ENCODE data around the gene LRIG2. TPM values are rescaled to one million over a fixed set of nuclear protein-coding genes. Genes with fewer than 3 reads are reported as not detected.
A peak's percentile ranks its signal among the peaks of the same experiment; 100 is the strongest.

Gene LRIG2
- total RNA-seq, 1 donor from 2014 or later, result 6.3 TPM

GRCh38 chr1:113137563-113137962 lies 64.6 kb downstream of the LRIG2 start:
- no peaks in the 10 kb centered on the region for H3K27me3 ChIP-seq (ENCODE audit: low read depth)
- H3K36me3 ChIP-seq, result no peaks in the 10 kb centered on the region
- no peaks in the 10 kb centered on the region for H3K9me3 ChIP-seq (replicated peaks)
- DNase-seq, result no peak
- intact Hi-C loops (cut with micrococcal nuclease), result no loop called here
- no peak overlapping the region for H3K4me3 ChIP-seq
- H3K4me1 ChIP-seq, result peaks cover 18% of the 10 kb centered on the region
- TF ChIP-seq, protein P1, sequence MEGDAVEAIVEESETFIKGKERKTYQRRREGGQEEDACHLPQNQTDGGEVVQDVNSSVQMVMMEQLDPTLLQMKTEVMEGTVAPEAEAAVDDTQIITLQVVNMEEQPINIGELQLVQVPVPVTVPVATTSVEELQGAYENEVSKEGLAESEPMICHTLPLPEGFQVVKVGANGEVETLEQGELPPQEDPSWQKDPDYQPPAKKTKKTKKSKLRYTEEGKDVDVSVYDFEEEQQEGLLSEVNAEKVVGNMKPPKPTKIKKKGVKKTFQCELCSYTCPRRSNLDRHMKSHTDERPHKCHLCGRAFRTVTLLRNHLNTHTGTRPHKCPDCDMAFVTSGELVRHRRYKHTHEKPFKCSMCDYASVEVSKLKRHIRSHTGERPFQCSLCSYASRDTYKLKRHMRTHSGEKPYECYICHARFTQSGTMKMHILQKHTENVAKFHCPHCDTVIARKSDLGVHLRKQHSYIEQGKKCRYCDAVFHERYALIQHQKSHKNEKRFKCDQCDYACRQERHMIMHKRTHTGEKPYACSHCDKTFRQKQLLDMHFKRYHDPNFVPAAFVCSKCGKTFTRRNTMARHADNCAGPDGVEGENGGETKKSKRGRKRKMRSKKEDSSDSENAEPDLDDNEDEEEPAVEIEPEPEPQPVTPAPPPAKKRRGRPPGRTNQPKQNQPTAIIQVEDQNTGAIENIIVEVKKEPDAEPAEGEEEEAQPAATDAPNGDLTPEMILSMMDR (IDR thresholded peaks at IDR 0.05; ENCODE audit: borderline replicate concordance), result no peak
- no peak overlapping the region for H3K27ac ChIP-seq (replicated peaks)

- TF ChIP-seq, protein P1 (IDR thresholded peaks at IDR 0.05; ENCODE audit: borderline replicate concordance), result no peak
- H3K9me3 ChIP-seq (replicated peaks), result no peaks in the 10 kb centered on the region
- intact Hi-C loops (cut with micrococcal nuclease), result no loop called here
- H3K4me3 ChIP-seq, result no peak overlapping the region
- H3K36me3 ChIP-seq, result no peaks in the 10 kb centered on the region
- H3K27ac ChIP-seq (replicated peaks), result no peak overlapping the region
- H3K4me1 ChIP-seq, result peaks cover 28% of the 10 kb centered on the region
- H3K27me3 ChIP-seq (ENCODE audit: low read depth), result no peaks in the 10 kb centered on the region
- DNase-seq, result no peak
Measured at GRCh38 chr1:113138778-113139177, 65.8 kb downstream of the LRIG2 start.

DNA sequence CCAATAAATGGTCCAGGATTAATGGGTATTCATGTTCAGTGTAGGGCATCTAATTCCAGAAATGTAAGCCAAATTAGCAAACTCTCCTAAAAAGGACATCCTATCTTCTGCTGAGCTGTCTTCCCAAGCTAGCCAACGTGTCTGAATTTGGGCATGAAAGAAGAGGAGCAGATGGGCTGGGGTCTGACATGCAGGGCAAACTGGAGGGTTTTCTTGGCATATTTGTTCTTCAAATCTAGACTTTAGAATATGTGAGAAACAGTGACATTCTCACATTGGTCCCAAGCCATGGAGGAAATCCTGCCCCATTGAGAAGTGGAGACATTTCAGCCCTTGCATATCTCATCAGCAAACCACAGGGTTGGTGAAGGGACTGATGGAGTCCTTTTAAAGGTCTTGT lies 67.2 kb downstream of the LRIG2 start:
- TF ChIP-seq, protein P1 (IDR thresholded peaks at IDR 0.05; ENCODE audit: borderline replicate concordance), result no peak
- intact Hi-C loops (cut with micrococcal nuclease), result loop anchor here (2.0 to 10.0 kb wide), 2 partner anchors 315 to 539 kb away; no protein-coding TSS in a partner anchor
- Histone ChIP-seq H3K27ac (replicated peaks) (no peak overlapping the region), H3K9me3 (replicated peaks) (no peaks in the 10 kb centered on the region), H3K36me3 (no peaks in the 10 kb centered on the region), H3K27me3 (ENCODE audit: low read depth) (no peaks in the 10 kb centered on the region), H3K4me1 (peaks cover 28% of the 10 kb centered on the region), H3K4me3 (no peak overlapping the region)
- no peak for DNase-seq

DNA sequence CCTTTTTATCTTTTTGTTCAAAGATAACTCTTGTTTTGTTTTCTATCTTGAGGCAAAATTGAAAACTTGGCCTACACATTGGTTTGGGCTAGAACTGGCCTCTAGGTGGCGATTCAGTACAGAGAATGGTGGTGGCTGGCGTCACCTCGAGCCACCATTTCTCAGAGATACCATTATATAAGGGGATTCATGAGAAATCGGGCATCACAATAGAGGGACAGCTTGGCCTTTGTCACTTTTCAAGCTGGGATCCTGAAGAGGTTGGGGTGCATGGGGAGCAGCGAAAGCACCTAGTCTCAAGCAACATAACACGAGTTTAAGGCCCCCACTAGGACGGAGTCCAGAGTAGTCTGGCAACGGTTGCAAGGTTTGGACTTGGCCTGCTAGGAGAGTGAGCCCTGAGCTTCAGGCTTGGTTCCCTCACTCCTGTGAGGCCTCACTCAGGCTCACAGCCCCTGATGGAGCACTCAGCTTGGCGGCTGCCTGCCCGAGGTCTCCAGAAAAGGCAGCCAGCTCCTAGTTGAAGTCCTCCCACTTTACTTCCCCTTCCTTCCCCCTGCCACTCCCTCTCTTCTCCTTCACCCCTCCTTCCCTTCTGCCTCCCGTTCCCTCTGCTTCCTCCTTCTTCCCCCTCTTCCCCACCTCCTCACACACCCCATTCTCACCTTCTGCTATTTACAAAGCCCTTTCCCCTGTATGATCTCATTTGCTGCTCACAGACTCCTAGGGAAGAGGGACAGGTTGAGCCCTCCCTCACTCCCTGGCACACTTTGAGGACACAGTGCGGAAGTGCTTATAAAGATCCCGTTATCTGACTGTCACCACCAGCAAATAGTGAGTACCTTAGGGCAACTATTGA lies 67.8 kb downstream of the LRIG2 start:
- intact Hi-C loops (cut with micrococcal nuclease), result loop anchor here (2.0 to 10.0 kb wide), 2 partner anchors 314 to 538 kb away; no protein-coding TSS in a partner anchor
- H3K36me3 ChIP-seq, result no peaks in the 10 kb centered on the region
- H3K27me3 ChIP-seq (ENCODE audit: low read depth), result no peaks in the 10 kb centered on the region
- no peaks in the 10 kb centered on the region for H3K9me3 ChIP-seq (replicated peaks)
- H3K4me1 ChIP-seq, result peaks cover 28% of the 10 kb centered on the region
- H3K27ac ChIP-seq (replicated peaks), result peak overlapping the region; percentile 16
- H3K4me3 ChIP-seq, result peak overlapping the region; percentile 44
- TF ChIP-seq, protein P1 (IDR thresholded peaks at IDR 0.05; ENCODE audit: borderline replicate concordance), result peak; percentile 88
- peak; percentile 40 for DNase-seq

DNA sequence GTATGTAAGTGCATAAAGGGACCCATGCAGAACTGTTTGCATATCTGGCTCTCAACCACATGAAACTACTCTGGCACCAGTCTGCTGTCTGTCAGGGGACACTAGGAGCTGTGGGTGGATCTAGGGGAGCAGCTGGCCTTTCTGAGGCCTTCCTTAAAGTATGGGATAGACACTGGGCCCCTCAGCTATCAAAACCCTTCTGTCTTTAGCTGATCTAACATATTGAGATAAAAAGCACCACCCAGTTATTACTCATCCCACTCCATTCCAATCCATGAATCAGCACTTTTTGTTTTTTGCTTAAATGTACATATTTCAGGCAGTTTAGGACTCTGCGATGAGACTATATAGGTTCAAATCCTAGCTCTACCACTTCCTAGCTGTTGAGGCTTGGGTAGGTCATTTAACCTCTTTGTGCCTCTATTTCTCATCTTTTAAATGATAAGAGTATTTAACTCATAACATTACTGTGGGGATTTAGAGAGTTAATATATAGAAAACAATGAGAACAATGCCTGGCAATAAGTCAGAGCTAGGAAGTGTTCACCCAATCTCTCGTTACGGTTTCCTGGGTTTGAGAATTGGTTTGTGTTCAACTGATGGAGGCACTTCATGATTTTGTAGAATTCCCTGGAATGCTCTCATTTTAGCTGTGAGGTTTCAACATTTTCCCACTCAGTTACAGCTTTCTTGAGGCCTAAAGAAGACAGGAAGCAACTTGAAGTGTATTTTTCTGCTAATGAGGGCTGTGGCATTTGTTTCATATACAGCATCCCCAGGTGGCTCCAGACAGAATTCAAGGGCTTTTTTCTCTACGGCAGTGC lies 68.9 kb downstream of the LRIG2 start:
- Histone ChIP-seq H3K9me3 (replicated peaks) (no peaks in the 10 kb centered on the region), H3K27me3 (ENCODE audit: low read depth) (no peaks in the 10 kb centered on the region), H3K36me3 (no peaks in the 10 kb centered on the region), H3K27ac (replicated peaks) (no peak overlapping the region), H3K4me1 (peaks cover 28% of the 10 kb centered on the region), H3K4me3 (no peak overlapping the region)
- TF ChIP-seq, protein P1 (IDR thresholded peaks at IDR 0.05; ENCODE audit: borderline replicate concordance), result no peak
- intact Hi-C loops (cut with micrococcal nuclease), result loop anchor here (2.0 to 10.0 kb wide), 2 partner anchors 313 to 537 kb away; no protein-coding TSS in a partner anchor
- DNase-seq, result no peak

Measured in left ventricle myocardium inferior (tissue), 1 donor.